ENCODE results near the gene SESN1.

- TF ChIP-seq CTCF (optimal IDR thresholded peaks at IDR 0.05 in 1 of 3, IDR thresholded peaks at IDR 0.05 in 1 of 3, conservative IDR thresholded peaks at IDR 0.05 in 1 of 3; ENCODE audit: extremely low read depth in 1 of 3, insufficient read depth in 2 of 3, low read length in 3 of 3) (no peak), EZH2 (IDR thresholded peaks at IDR 0.05; ENCODE audit: low read length) (no peak)
Measured at GRCh38 chr6:109088995-109089394, 5.7 kb downstream of the SESN1 start.

All from keratinocyte (primary cell).